Uterus (tissue), 4 donors: ENCODE measurements around the gene NPM3. TPM values are rescaled to one million over a fixed set of nuclear protein-coding genes. Genes with fewer than 3 reads are reported as not detected.

Source experiments
- DNase-seq, 2 donors: peaks; one replicate each; pipeline ENCODE4 v3.0.0-alpha.2; 2019 to 2020
- H3K27ac ChIP-seq, 2 donors: fragments of 200-600 bp; sonication (generic); 1 replicate in 1 of 2; 2 replicates in 1 of 2; pipeline ENCODE4 v1.5.1; 2016 to 2018
- H3K27me3 ChIP-seq, 2 donors: fragments of 200-600 bp; sonication (generic); one replicate each; pipeline ENCODE4 v1.5.1; 2018 to 2019; ENCODE audit warnings: control low read depth in 1 of 2
- H3K36me3 ChIP-seq, 2 donors: fragments of 200-600 bp; sonication (generic); one replicate each; pipeline ENCODE4 v1.5.1; 2019; ENCODE audit warnings: control low read depth in 1 of 2
- H3K4me1 ChIP-seq, 2 donors: fragments of 200-600 bp; sonication (generic); one replicate each; pipeline ENCODE4 v1.5.1; 2018 to 2019; ENCODE audit warnings: control low read depth in 1 of 2
- H3K4me3 ChIP-seq, 2 donors: fragments of 200-600 bp; sonication (generic); 1 replicate in 1 of 2; 2 replicates in 1 of 2; pipeline ENCODE4 v1.5.1; 2018 to 2019; ENCODE audit warnings: mild to moderate bottlenecking in 1 of 2
- H3K9me3 ChIP-seq, 2 donors: fragments of 200-600 bp; sonication (generic); one replicate each; pipeline ENCODE4 v1.5.1; 2019; ENCODE audit warnings: control low read depth in 1 of 2
- CTCF ChIP-seq, 4 experiments: fragments of 200-600 bp in 2 of 4; fragments of 450-650 bp in 2 of 4; sonication (generic) in 2 of 4; IDR thresholded peaks; one replicate each; pipeline ENCODE4 v1.5.1; 2016 to 2019; ENCODE audit warnings: antibody characterized with exemption in 4 of 4, mild to moderate bottlenecking in 2 of 4, moderate library complexity in 1 of 4
- POLR2A ChIP-seq, 2 donors: fragments of 450-650 bp; IDR thresholded peaks; one replicate each; pipeline ENCODE4 v1.6.1; 2016; ENCODE audit warnings: antibody characterized with exemption in 2 of 2, mild to moderate bottlenecking in 1 of 2, moderate library complexity in 1 of 2
- intact Hi-C: fragments of 100-400 bp; cut with DNase I; formaldehyde crosslinking; loops from one replicate; pipeline ENCODE4 v1.15.1; 2023; ENCODE audit warnings: low total_unique reads
- total RNA-seq, 4 donors: library from RNA; depleted of rRNA in 3 of 4; stranded (reverse); fragments of >200 nt in 3 of 4; gene quantifications; one replicate each; pipeline versions ENCODE4 v1.1.0 to v1.2.4, GENCODE V29; 2014 to 2023
- donor health status: DM: yes; HTN: yes; CAD: no.

Gene NPM3
- total RNA-seq, 4 donors from 2014 or later, result 11.0 to 122 (median 38.0) TPM

DNA sequence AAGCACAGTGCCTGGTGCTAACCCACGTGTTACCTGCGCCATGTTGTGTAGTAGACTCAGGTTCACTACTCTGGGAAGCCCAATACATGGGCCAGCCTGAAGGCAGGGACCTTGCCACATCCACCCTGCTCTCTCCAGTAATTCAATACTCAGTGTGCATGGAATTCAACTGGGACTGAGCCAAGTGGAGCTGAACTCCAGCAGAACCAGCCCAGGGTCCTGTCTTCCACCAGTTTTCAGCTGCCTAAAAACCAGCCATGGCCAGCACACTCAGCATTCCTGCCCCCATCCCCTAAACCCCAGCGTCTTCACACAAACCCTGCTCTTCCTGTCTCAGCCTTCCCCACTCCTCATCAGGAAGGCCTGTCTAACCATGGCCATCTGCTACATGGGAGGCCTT, 22.7 kb downstream of the NPM3 start:
- TF ChIP-seq CTCF (IDR thresholded peaks at IDR 0.05), result no peak
- TF ChIP-seq POLR2A (IDR thresholded peaks at IDR 0.05), result no peak
- Histone ChIP-seq H3K4me1 (no peaks in the 10 kb centered on the region), H3K27ac (no peak overlapping the region), H3K4me3 (no peak overlapping the region), H3K27me3 (no peaks in the 10 kb centered on the region), H3K9me3 (no peaks in the 10 kb centered on the region), H3K36me3 (no peaks in the 10 kb centered on the region)
- intact Hi-C loops, result no loop called here
- no peak for DNase-seq

DNA sequence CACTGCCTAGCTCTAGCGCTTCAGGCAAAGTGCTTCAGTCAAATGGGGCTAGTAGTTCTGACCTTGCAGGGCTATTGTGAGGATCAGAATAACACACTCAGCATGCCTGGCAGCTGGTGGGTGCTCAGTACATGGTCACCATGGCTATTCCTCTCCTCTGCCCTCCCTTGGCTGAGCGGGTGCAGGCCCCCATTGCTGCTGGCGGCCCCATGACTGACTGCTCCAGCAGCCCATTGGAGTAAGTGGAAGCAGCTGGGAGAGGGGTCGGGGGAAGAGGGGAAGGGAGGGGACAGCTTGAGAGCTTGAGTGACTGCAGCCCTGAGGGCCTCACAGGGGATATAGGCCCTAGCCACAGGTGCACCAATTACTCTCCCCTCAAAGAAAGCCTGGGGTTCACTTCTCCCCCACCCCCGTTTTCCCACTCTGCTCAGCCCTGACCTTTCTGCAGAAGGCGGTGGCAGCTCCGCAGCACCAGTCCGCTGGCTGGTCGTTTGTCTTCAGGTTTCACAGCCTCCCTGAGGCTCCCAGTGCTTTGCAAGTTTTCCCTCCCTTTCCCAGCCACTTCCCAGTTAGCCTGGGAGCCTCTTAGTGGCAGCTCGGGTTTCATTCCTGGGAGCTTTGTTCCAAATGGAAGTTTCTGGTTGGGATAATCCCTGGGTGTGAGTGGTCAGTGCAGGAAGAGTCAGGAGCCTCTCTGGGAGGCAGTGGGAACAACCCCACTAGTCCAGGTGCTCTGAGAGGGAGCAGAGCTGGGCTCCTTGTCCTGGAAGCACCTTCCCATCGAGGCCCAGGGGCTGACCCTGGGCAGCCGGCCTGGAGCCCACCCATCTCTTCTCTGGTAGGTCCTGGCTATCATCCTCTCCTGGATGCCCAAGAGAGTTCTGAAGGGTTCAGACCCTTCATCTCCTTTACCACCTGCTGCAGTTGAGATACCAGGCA, 23.7 kb downstream of the NPM3 start:
- H3K36me3 ChIP-seq, result no peaks in the 10 kb centered on the region
- no peak overlapping the region for H3K27ac ChIP-seq
- intact Hi-C loops, result no loop called here
- DNase-seq, result no peak
- no peaks in the 10 kb centered on the region for H3K27me3 ChIP-seq
- no peaks in the 10 kb centered on the region for H3K4me1 ChIP-seq
- no peak overlapping the region for H3K4me3 ChIP-seq
- H3K9me3 ChIP-seq, result no peaks in the 10 kb centered on the region
- no peak for TF ChIP-seq CTCF (IDR thresholded peaks at IDR 0.05)
- no peak for TF ChIP-seq POLR2A (IDR thresholded peaks at IDR 0.05)

DNA sequence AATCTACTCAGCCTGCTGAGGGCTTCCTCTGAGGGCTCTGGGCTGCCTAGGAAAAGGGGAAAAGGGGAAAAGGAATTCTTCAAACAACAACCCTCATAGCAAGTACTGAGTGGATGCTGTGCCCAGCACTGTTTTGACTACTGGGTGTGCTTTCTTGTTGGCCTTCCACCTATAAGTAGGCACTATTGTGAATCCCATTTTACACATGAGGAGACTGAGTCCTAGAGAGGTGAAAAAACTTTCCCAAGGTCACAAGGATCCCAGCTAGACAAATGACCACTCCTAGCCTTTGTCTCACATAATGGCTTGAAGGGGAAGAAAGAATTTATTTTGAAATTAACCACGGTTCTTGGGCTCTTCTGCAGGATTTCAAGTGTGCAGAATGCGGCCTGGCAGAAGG, 24.4 kb downstream of the NPM3 start:
- H3K4me1 ChIP-seq, result no peaks in the 10 kb centered on the region
- H3K4me3 ChIP-seq, result no peak overlapping the region
- intact Hi-C loops, result no loop called here
- H3K36me3 ChIP-seq, result no peaks in the 10 kb centered on the region
- H3K27ac ChIP-seq, result no peak overlapping the region
- no peak for DNase-seq
- no peaks in the 10 kb centered on the region for H3K27me3 ChIP-seq
- no peaks in the 10 kb centered on the region for H3K9me3 ChIP-seq
- TF ChIP-seq CTCF (IDR thresholded peaks at IDR 0.05) (no peak), POLR2A (IDR thresholded peaks at IDR 0.05) (no peak)

DNA sequence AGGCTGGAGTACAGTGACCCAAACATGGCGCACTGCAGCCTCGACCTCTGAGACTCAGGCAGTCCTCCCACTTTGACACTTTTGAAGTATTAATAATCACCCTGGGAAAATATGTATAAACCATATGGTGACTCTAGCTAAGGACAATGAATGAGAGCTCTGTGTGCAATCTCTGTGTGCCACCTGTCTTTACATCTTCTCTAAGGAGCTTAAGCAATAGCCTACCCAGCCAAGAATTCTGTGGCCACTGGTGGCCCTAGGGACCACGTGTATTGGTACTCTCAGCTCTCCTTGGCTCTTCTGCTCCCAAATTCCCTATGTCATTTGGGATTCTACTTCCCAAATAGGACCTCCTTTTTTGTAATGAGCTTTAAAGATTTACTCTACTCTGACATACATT, 31.0 kb downstream of the NPM3 start:
- Histone ChIP-seq H3K4me3 (no peak overlapping the region), H3K27me3 (no peaks in the 10 kb centered on the region), H3K4me1 (no peaks in the 10 kb centered on the region), H3K36me3 (no peaks in the 10 kb centered on the region), H3K9me3 (no peaks in the 10 kb centered on the region), H3K27ac (no peak overlapping the region)
- DNase-seq, result no peak
- TF ChIP-seq POLR2A (IDR thresholded peaks at IDR 0.05) (no peak), CTCF (IDR thresholded peaks at IDR 0.05) (no peak)
- intact Hi-C loops, result no loop called here
